HFFc6 (cell line): ENCODE data around the gene HDAC9. TPM values are rescaled to one million over a fixed set of nuclear protein-coding genes. Genes with fewer than 3 reads are reported as not detected.

Source experiments
- DNase-seq: peaks from one replicate; pipeline ENCODE4 v3.0.0-alpha.2; 2018
- H3K27ac Mint-ChIP-seq: 2 replicates; pipeline ENCODE4 v1.8.0; 2020; ENCODE audit warnings: mild to moderate bottlenecking, mixed read lengths
- H3K27me3 Mint-ChIP-seq: 2 replicates; pipeline ENCODE4 v1.8.0; 2021; ENCODE audit warnings: mild to moderate bottlenecking, moderate library complexity, mixed read lengths; ENCODE audit not compliant: insufficient read depth
- H3K36me3 Mint-ChIP-seq: 2 replicates; pipeline ENCODE4 v1.8.0; 2021; ENCODE audit warnings: low read depth, mixed read lengths
- H3K4me1 Mint-ChIP-seq: 2 replicates; pipeline ENCODE4 v1.8.0; 2020; ENCODE audit warnings: low read depth, mixed read lengths
- H3K4me3 Mint-ChIP-seq: 2 replicates; pipeline ENCODE4 v1.8.0; 2020; ENCODE audit warnings: mild to moderate bottlenecking, moderate library complexity, mixed read lengths
- H3K9me3 Mint-ChIP-seq: 2 replicates; pipeline ENCODE4 v1.8.0; 2020; ENCODE audit warnings: mild to moderate bottlenecking, mixed read lengths
- total RNA-seq, 6 experiments: library from RNA; stranded (reverse); fragmentation: NEBNext Ultra II Directional; extraction: Animal tissue kit (Norgen Biotek cat#: 25700); gene quantifications; 2 replicates in 1 of 6; 3 replicates in 5 of 6; pipeline ENCODE4 v1.2.3, GENCODE V29; 2021
- TF ChIP-seq, protein P1 (sequence below): fragments of 200-600 bp; sonication (generic); IDR thresholded peaks from 2 replicates; pipeline ENCODE4 v1.5.0; 2021; ENCODE audit warnings: antibody characterized with exemption, mild to moderate bottlenecking

The HDAC9 gene
- total RNA-seq, 6 experiments from 2014 or later, result 11.5 to 29.2 (median 13.2) TPM

DNA sequence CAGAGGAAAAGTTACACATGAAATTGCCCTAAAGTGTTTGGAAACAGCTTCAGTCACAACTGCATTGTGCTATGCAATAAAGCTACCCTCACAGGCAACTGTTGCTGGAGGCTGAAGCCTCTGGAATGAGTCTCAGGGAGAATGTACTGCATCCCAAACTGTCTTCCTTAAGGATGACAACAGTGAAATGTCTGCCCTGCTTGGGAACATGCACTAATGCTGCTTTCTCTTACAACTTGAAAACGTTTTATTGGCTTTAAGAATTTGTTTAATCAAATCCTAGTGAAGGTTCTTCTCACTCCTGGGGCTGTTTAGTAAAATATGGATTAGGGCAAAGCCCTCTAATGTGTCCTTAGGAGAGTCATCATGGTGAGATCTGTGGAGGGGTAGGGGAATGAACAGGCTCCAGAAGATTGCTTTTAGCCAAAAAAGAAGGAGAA, 406.5 kb downstream of the HDAC9 start:
- no peak for DNase-seq
- no peak overlapping the region for H3K4me3 Mint-ChIP-seq
- TF ChIP-seq, protein P1, sequence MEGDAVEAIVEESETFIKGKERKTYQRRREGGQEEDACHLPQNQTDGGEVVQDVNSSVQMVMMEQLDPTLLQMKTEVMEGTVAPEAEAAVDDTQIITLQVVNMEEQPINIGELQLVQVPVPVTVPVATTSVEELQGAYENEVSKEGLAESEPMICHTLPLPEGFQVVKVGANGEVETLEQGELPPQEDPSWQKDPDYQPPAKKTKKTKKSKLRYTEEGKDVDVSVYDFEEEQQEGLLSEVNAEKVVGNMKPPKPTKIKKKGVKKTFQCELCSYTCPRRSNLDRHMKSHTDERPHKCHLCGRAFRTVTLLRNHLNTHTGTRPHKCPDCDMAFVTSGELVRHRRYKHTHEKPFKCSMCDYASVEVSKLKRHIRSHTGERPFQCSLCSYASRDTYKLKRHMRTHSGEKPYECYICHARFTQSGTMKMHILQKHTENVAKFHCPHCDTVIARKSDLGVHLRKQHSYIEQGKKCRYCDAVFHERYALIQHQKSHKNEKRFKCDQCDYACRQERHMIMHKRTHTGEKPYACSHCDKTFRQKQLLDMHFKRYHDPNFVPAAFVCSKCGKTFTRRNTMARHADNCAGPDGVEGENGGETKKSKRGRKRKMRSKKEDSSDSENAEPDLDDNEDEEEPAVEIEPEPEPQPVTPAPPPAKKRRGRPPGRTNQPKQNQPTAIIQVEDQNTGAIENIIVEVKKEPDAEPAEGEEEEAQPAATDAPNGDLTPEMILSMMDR, result no peak
- no peaks in the 10 kb centered on the region for H3K36me3 Mint-ChIP-seq
- H3K27ac Mint-ChIP-seq, result no peak overlapping the region
- no peaks in the 10 kb centered on the region for H3K27me3 Mint-ChIP-seq
- peaks cover 22% of the 10 kb centered on the region for H3K4me1 Mint-ChIP-seq
- no peaks in the 10 kb centered on the region for H3K9me3 Mint-ChIP-seq

DNA sequence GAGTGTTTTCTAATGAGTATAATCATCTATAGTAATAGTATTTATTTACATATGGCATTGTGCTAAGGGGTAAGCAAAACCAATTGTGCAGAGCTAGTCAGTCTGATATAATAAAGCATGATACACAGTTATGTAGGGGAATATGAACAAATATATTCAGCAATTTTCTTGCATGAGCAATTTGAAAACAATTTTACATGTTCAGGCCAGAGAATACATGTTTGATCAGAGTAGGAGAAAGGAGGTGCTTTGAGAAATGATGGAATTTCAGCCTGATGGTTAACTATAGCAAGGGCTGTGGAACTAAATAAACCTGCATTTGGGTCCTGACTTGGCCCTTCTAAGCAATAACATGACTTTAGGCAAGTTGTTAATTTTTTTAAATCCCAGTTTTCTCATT, 407.3 kb downstream of the HDAC9 start:
- TF ChIP-seq, protein P1, result no peak

DNA sequence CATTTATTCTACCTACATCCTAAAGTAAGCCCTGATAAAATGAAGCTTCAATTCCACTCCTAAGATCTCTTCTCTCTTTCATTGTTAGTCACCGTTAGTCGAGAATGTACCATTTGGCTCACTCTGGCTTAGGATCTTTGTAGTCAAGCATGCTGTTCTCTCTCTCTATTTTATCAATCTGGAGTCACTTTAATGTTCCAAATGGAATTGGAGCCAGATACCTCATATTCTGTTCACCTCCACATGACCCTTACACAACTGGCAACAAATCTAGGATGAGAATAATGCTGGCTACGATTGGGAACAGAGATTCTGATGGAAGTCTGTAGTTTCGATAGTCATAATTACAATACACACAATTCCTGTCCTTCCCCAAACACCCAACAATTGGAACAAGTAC, 408.1 kb downstream of the HDAC9 start:
- Mint-ChIP-seq H3K27me3 (no peaks in the 10 kb centered on the region), H3K4me3 (no peak overlapping the region), H3K4me1 (peaks cover 22% of the 10 kb centered on the region), H3K36me3 (no peaks in the 10 kb centered on the region), H3K27ac (no peak overlapping the region), H3K9me3 (no peaks in the 10 kb centered on the region)
- TF ChIP-seq, protein P1, result no peak
- no peak for DNase-seq

More for the DNA sequence above, 407.3 kb downstream of the HDAC9 start:
- H3K4me1 Mint-ChIP-seq, result peaks cover 22% of the 10 kb centered on the region
- H3K27me3 Mint-ChIP-seq, result no peaks in the 10 kb centered on the region
- no peaks in the 10 kb centered on the region for H3K36me3 Mint-ChIP-seq
- H3K9me3 Mint-ChIP-seq, result no peaks in the 10 kb centered on the region
- no peak overlapping the region for H3K4me3 Mint-ChIP-seq
- no peak overlapping the region for H3K27ac Mint-ChIP-seq
- no peak for DNase-seq

DNA sequence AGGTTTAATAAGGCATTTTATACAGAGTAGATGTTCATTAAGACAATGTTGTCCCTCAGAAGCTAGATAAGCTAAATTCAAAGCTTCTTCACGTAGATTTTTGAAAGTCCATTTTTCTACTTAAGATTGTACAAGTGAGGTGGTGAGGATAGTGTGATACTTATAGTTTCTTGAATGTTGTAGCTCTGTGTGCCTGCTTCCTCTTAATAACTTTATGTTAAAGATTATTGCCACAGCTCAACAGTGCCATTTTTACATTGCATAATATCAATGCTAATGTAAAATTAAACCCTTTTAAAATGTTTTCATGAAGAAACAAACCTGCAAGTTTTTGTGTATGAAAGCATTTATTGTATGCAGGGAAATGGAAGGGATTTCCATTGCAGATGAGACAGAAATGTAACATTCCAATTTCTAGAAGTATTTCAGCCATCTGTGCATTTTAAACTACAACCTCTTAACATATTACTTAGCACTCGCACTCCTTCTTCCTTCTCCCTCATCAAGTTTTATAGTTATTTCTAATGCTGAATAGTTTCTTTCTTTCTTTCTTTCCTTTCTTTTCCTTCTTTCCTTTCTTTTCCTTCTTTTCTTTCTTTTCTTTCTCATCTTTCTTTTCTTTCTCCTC, 409.9 kb downstream of the HDAC9 start:
- Mint-ChIP-seq H3K4me3 (no peak overlapping the region), H3K27me3 (no peaks in the 10 kb centered on the region), H3K9me3 (no peaks in the 10 kb centered on the region), H3K27ac (no peak overlapping the region), H3K36me3 (no peaks in the 10 kb centered on the region), H3K4me1 (peaks cover 19% of the 10 kb centered on the region)
- TF ChIP-seq, protein P1, result no peak
- DNase-seq, result no peak

DNA sequence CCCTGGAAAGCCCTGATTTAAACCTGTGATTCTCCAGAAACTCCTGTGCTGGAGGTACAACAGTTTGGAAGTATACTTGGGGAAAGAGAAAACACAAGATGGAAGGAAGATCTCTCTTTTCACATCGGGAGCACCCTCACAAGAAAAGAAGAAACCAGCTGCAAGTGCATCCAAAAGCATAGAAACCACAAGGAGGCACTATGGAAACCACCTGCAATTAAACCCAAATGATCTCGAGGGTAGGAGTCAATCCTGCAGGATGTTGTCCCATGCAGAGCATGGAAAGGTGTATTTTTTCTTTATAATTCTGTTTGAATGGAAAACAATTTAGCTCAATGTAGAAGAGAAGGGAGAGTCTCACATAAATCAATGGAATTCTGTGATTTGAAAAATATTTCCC, 411.4 kb downstream of the HDAC9 start:
- no peak for DNase-seq
- H3K4me3 Mint-ChIP-seq, result no peak overlapping the region
- H3K27me3 Mint-ChIP-seq, result no peaks in the 10 kb centered on the region
- TF ChIP-seq, protein P1, result no peak; the same call in 1 of the 2 replicates
- no peaks in the 10 kb centered on the region for H3K9me3 Mint-ChIP-seq
- H3K4me1 Mint-ChIP-seq, result peaks cover 5% of the 10 kb centered on the region
- no peaks in the 10 kb centered on the region for H3K36me3 Mint-ChIP-seq
- no peak overlapping the region for H3K27ac Mint-ChIP-seq
